Hematopoietic multipotent progenitor cell treated with erythropoietin and hydrocortisone succinate and interleukin-3 and kit ligand, for 6 days (in vitro differentiated cells): ENCODE measurements around the gene ZNF621.
A peak's percentile ranks its signal among the peaks of the same experiment; 100 is the strongest.
"Not testable (repeated sequence)": the region's sequence is repeated elsewhere in the genome, so short reads cannot be mapped to it uniquely, and the experiment has no call there.

Source experiments
- DNase-seq: peaks from one replicate; pipeline ENCODE4 v3.0.0-alpha.2; 2015

The ZNF621 gene

DNA sequence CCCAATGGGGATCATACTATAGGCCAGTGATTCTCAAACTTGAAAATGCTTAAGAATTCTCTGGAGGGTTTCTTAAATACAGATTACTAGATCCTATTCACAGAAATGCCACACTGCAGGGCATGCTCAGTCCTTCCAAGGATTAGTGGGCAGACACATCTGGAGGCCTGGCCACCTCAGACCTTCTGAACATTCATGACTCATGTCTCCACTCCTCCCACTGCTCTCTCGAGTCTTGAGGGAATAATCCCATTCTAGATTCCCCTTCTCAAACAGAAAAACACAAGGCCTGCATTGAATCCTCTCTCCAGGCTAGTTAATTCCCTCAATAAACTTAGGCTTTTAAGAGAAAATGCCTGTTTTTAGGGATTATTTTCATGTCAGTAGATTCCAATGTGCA, 22.1 kb downstream of the ZNF621 start:
- no peak for DNase-seq

DNA sequence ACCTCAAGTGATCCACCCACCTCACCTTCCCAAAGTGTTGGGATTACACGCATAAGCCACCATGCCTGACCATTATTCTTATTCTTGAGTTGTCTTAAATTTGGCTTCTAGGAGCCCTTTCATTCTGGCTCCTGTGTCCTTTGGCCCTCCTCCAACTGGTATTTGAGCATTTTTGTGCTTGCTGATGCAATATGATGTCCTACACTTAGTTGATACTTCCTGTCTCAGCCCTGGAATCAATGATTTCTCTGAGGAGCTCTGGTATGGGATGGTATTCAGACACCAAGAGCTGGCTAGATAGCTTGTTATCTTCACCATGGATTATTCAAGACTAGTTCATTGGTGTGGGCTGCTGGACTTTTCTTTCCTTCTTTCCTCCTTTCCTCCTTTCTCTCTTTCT, 25.4 kb downstream of the ZNF621 start:
- DNase-seq: no peak

DNA sequence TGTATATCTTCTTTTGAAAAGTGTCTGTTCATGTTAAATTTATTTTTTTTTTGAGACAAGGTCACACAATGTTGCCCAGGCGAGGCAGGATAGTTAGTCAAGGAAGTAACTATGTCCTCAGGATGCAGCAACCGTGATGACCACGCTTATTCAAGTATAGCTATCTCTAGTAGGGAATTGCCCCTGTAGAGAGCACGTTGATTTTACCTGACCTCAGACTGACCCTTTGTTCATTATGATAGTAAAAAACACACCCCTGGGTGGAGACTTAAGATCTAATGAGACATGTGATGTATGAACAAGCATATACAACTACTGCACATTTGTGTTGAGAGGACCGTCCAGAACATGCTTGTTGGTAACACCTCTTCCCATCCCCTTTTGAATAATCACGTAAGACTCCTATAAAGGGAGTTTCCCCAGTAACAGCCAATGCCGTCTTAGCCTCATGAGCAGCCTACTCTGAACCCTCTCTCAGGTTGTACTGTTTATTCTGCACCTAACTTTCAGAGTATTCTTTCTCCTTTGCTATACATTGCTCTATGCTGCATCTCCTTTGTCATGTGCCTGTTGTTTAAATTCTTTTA, 32.9 kb downstream of the ZNF621 start:
- DNase-seq: no peak

DNA sequence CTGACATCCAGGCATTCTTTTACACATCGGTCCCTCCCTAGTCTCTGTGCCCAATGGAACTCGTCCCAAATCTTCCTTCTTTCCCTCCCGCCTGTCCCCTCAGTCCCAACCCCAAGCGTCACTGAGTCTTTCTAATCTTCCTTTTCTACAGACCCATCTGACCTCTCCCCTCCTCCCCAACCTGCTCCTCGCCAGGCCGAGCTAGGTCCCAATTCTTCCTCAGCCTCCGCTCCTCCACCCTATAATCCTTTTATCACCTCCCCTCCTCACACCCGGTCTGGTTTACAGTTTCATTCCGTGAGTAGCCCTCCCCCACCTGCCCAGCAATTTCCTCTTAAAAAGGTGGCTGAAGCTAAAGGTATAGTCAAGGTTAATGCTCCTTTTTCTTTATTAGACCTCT, 37.7 kb downstream of the ZNF621 start:
- not testable (repeated sequence) for DNase-seq

DNA sequence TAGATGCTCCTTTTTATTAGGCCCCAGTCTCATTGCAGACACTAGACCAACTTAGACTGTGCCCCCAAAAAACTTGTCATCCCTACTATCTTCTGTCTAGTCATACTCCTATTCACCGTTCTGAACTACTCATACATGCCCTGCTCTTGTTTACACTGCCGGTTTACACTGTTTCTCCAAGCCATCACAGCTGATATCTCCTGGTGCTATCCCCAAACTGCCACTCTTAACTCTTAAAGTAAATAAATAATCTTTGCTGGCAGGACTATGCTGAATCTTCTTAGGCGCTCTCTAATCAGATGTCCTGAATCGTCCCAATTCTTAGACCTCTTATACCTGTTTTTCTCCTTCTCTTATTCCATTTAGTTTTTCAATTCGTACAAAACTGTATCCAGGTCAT, 40.9 kb downstream of the ZNF621 start:
- not testable (repeated sequence) for DNase-seq

DNA sequence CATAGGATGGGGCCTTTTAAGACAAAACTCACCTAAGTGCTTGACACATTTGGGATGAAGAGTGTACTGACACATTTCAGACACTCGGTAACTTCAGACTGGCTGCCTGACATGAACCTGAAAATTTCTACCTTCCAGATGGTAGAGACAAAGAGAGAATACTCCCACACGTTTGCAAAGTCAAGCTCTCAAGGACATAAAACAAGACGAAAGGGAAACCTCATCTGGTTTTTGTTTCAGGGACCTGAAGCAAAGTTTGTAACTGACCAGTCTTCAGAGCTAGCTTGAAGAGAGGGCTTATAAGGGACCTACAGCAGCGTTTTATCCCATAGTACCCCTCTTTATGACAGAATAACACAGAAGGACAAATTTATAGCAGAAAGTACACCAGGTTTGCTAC, 41.9 kb downstream of the ZNF621 start:
- no peak for DNase-seq

DNA sequence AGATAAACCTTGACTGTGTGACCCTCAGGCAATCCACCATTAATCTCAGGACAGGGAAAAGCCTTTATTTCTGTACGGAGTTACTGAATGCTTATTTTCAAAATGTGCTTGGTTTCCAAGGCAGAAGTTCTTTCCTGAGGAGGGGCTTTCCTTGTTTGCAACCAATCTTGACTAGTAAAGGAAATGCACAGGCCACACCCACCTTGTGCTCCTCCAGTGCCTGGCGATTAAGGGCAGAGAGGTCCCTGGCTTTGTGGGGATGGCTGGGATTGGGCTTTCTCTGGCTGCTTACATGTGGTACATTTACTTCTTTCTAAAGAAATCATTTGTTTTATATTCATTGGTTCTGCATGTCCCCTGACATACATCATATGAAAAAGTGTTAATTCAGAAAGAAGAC, 47.8 kb downstream of the ZNF621 start:
- DNase-seq: no peak

DNA sequence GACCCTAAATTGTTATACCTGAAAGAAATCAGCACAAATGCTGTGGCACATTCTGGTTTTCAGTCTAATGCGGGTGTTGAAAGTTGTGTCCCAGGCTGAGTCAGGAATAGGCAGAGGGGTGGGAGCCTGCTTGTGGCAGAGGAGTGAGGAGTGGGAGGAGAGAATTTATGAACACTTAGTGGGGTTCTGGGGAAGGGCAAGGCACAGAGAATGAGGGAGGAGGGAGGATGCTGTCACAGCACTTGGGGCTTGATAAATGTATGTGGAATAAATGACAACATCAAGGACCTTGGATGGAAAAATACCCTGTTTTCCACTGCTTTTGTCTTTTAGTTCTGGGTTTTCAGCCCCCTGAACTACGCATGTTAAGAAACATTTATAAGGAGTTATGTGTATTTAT, 49.3 kb downstream of the ZNF621 start:
- DNase-seq: no peak

DNA sequence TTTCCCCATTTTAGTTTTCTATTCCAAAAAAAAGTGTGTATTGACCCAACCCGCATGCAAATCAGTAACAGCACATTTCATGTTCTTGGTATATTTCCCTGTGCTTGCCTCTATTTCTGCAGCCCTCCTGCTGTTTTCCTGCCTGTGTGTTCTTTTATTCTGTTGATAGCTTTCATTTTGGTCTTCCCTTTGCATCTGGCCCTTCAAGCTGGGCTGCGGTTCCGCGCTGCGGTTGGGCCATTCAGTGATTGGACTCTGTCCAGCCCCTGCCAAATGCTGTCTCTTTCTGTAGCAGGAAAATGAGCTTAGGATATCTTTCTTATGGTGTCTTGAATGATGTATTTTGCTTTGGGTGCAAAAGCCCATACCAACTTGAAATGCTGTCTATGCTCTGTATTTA, 49.9 kb downstream of the ZNF621 start:
- DNase-seq: no peak

DNA sequence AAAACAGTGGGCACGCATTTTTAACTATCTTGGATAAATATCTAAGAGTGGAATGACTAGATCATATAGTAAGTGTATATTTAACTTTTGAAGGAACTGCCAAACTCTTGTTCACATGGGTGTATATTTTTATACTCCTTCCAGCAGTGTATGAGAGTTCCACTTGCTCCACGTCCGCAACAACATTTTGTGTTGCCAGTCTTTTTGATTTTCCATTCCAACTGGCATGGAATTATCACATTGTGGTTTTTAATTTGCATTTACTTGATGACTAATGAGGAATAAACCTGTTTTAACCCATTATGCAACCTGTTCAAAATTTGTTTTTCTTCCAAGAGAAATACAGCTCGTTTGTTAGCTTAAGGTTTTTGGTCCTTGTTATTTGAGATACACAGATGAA, 51.6 kb downstream of the ZNF621 start:
- DNase-seq: no peak

DNA sequence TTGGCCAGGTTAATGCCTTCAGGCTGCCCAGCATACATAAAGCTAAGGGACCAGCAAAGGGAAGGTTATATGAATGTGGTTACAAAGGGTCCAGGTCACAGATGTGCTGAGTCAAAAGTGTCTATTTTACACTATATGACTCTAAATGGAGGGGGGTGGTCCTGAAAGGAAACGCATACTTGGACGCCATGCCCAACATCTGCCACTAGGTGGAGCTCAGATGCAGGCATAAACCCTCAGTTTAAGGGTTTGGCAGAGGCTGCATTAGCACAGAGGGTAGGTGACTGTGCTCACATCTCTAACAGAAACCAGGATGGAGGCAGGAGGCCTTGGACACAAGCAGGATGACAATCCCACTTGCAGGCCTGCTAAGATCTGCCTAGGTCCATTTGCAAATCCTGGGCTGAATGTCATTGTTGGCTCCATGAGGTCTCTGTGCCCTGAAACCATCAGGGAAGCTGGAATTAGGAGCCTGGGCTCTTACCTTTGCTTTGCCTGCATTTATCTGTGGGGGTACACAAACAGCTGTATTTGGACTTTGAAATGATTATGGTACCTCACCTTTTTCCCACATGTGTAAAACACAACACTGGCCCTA, 55.8 kb downstream of the ZNF621 start:
- DNase-seq: peak; percentile 84

DNA sequence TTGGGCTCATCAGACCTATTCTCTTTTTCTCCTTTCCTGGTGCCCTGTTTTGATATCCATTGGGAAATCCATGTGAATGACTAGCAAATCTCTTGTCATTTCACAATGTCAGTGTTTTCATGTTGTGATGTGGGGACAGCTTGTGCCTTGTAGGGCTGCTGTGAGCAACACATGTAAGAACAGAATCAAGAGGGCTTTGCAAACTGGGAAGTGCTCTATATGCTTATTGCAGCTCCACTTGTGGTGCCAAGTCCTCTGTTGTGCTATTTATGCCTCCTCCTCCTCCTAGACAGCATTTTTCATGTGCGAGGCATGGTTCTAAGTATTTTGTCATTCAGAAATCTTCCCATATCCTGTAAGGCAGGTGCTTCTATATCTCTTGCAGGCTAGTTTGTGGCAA, 56.4 kb downstream of the ZNF621 start:
- DNase-seq: no peak

DNA sequence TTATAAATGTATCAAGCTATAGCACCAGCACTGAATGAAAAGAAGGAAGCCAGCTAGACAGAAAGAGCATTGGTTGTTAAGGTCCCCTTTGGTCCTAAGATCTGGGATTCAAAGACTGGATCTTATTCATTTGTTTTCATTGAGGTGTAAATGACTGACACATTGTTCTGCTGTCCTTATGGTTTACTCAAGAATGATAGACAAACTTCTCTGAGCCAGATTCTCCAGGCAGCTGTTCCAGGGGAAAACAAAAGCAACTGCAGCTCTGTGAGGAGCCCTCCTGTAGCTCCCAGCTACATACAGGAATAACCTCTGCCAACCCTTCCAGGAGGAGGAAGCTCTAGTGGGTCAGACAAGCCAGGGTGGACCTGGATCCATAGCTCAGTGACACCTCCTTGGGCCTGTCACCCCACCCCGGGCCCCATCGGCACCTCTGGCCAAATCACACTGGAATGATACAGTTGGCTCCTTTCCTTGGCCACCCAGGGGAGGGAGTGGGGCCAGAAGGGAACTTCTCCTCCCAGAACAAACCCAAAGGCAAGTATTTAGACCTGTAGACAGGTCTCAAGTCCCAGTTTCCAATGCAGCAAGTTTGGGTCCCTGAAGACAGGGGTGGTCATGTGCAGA, 57.8 kb downstream of the ZNF621 start:
- no peak for DNase-seq

DNA sequence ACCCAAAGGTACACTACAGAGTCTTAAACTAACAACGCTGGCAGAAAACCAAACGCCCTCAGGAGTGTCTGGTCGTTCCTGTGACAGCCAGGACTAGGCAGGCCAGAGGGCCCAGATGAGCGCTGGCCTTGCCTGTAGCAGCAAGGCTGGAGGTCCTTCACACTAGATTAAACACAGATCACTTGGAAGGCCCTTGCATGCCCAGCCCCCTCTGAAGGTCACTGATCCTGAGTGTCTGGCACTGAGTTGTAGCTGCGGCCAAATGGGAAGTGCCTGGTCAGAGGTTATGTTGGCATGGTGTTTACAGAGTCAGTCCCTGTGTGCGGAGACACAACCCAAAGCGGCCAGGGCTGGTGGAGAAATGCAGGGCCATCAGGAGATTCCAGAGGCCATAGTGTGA, 58.9 kb downstream of the ZNF621 start:
- DNase-seq: no peak

DNA sequence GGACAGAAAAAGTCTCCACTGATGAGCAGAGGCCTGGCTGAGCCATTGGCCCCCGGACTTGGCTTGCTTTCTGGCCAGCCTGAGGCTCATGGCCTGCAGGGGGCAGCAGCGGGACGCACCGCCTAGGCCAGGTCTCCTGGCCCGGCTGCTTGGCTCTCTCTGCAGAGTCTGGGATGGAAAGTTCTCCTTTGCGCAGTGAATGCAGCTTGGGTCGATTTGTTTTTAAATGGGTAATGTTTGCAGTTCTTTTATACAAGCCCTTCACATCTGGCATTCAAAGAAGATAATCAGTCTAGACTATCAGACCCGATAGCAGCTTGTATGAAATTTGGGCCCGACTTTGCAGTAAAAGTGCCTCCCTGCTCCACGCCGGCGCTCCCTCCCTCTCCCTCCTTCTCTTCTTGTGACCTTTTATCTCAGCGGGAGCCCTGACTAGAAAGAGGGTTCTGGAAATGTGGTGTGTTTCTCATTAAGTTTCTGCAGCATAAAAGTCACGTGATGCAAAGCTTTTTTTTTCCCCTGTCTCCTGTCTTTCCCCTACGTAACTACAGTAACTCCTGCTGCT, 59.9 kb downstream of the ZNF621 start:
- DNase-seq: peak; percentile 86

DNA sequence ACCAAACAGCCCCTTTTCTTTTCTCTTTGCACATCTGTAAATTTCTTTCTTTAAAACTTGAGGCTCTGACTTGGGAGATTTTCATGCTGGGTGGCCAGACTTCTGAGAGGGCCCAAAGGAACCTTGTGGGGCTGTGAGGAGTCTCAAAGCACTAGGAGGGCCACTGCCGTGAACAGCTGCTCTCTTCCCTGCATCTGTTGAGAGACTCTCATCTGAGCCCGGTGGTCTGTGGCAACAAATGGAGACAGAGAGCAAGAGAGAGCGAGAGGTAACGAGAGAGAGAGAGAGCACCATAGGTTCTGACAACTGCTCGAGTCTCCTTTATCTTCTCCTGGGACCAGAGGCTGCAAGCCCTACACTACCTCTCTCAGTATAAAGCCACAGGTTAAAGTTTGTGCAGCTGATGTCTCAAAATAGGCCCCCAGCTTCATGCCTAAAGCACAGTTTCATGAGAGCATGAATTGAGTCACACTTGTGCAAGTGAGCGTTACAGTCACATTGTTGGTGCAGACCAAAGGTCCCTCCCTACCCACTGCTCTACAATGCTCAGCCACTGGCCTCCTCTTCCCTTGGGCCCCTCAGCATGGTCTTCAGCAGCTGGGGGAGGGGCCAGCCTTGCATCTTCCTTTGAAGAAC, 60.7 kb downstream of the ZNF621 start:
- DNase-seq: no peak

DNA sequence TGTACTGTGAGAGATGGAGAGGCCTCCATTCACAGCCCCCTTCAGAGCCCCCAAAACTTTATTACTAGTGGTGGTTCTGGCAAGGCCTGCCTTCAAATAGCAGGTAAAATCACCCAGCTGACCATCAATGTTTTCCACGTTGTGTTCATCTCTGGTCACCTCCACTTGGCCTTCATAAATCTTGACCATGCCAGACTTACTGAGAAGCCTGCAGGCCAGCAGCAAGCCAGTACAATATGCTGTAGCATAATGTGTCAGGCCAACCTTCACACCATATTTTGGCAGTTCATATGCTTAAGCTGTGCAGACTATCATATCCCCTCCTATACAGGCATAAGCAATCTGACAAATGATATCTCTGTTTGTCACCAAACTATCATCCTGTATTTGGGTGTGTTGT, 62.1 kb downstream of the ZNF621 start:
- no peak for DNase-seq

DNA sequence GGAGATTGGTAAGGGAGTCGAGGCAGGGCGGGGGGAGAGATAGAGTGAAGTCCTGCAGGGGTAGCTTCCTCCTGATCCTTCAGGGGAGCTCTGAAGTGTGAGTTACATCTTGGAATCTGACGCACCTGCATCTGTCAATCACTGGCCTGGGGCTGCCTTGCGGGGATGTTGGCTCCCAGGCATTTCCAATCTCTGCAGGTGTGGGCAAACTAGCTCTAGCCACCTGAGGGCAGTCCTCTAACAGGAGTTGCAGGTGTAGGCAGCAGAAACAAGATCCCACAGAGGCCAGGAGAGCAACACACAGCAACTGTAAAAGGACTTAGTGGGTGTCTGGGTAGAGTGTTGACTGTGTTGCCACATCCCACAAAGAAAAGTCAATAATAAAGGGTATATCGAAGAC, 63.6 kb downstream of the ZNF621 start:
- DNase-seq: no peak
